Stomach (tissue), 9 donors: ENCODE measurements around the gene KCNN4. TPM values are rescaled to one million over a fixed set of nuclear protein-coding genes. Genes with fewer than 3 reads are reported as not detected.

Experiments
- DNase-seq, 2 donors: peaks; one replicate each; pipeline versions ENCODE4 v3.0.0 to v3.0.0-alpha.2; 2013 to 2019
- H3K27ac ChIP-seq, 5 donors: fragments of 200-600 bp in 4 of 5; sonication (generic) in 4 of 5; one replicate each; pipeline ENCODE4 v1.5.1; 2013 to 2019; ENCODE audit warnings: mild to moderate bottlenecking in 1 of 5, moderate library complexity in 1 of 5
- H3K27me3 ChIP-seq, 3 donors: fragments of 200-600 bp; sonication (generic); one replicate each; pipeline ENCODE4 v1.5.1; 2017 to 2019; ENCODE audit warnings: mixed run types in 1 of 3
- H3K36me3 ChIP-seq, 4 donors: fragments of 200-600 bp; sonication (generic); 1 replicate in 3 of 4; 2 replicates in 1 of 4; pipeline ENCODE4 v1.5.1; 2016 to 2019
- H3K4me1 ChIP-seq, 4 donors: fragments of 200-600 bp; sonication (generic); one replicate each; pipeline ENCODE4 v1.5.1; 2016 to 2019
- H3K4me3 ChIP-seq, 4 donors: fragments of 200-600 bp; sonication (generic) in 3 of 4; one replicate each; pipeline ENCODE4 v1.5.1; 2016 to 2019; ENCODE audit warnings: mild to moderate bottlenecking in 1 of 4
- H3K9me3 ChIP-seq, 4 donors: fragments of 200-600 bp; sonication (generic); one replicate each; pipeline ENCODE4 v1.5.1; 2016 to 2019
- EP300 ChIP-seq: sonication (generic); formaldehyde crosslinking; IDR thresholded peaks from one replicate; pipeline ENCODE4 v1.6.1; 2017; ENCODE audit warnings: antibody characterized with exemption
- POLR2A ChIP-seq, 4 donors: fragments of 450-650 bp; IDR thresholded peaks; one replicate each; pipeline ENCODE4 v1.6.1; 2016; ENCODE audit warnings: antibody characterized with exemption in 4 of 4, control low read depth in 2 of 4, mild to moderate bottlenecking in 1 of 4, moderate library complexity in 1 of 4
- POLR2AphosphoS5 ChIP-seq, 3 donors: sonication (generic); formaldehyde crosslinking; IDR thresholded peaks; one replicate each; pipeline ENCODE4 v1.6.1; 2016; ENCODE audit warnings: antibody characterized with exemption in 3 of 3
- WGBS, 5 donors: extraction: QIAGEN DNeasy Blood & Tissue Kit in 3 of 5; methylation state at CpG; one replicate each; pipeline versions ENCODE4 v1.1.5 to v1.1.7; 2013 to 2018; 5-methylcytosine and 5-hydroxymethylcytosine counted together
- intact Hi-C: fragments of 100-400 bp; cut with DNase I; formaldehyde crosslinking; loops from one replicate; pipeline ENCODE4 v1.15.1; 2023; ENCODE audit warnings: low total_unique reads
- polyA plus RNA-seq, 3 donors: library from polyadenylated mRNA; stranded (reverse); fragments of 200-250 nt; gene quantifications; one replicate each; pipeline ENCODE4 v1.2.3, GENCODE V29; 2013
- total RNA-seq, 5 donors: library from RNA; depleted of rRNA; stranded (reverse); fragments of >200 nt; gene quantifications; one replicate each; pipeline versions ENCODE4 v1.1.0 to v1.2.3, GENCODE V29; 2014 to 2016
- TF ChIP-seq, protein P1 (sequence below), 7 experiments: fragments of 450-650 bp in 4 of 7; fragments of 200-600 bp in 3 of 7; sonication (generic) in 3 of 7; IDR thresholded peaks; one replicate each; pipeline ENCODE4 v1.5.1; 2016 to 2019; ENCODE audit warnings: antibody characterized with exemption in 7 of 7, control low read depth in 2 of 7, mild to moderate bottlenecking in 1 of 7
- donor health status: healthy with polysubstance abuse.
- donor health status: Bipolar disorder and iron deficiency.
- donor health status: healthy.

Gene KCNN4
- total and polyA plus RNA-seq, 8 donors = 3.1 to 222 (median 17.4) TPM

- peaks cover 0 to 31% (median 24%) of the 10 kb centered on the region in 4 donors for H3K4me1 ChIP-seq
- 35 to 67% (median 45%) methylated on average over 16 of the region's 16 CpGs for WGBS, 5 donors
- peaks cover 56 to 100% (median 98%) of the 10 kb centered on the region in 4 donors for H3K36me3 ChIP-seq
- TF ChIP-seq POLR2AphosphoS5 (IDR thresholded peaks at IDR 0.05) = peak in 2 of 3 donors; percentile 71 to 81
- no peak for TF ChIP-seq POLR2A (IDR thresholded peaks at IDR 0.05)
- H3K27ac ChIP-seq = peak overlapping the region; percentile 62 to 86 (median 79)
- DNase-seq = peak; percentile 67 to 76
- H3K27me3 ChIP-seq = no peaks in the 10 kb centered on the region
- intact Hi-C loops = no loop called here
- no peaks in the 10 kb centered on the region for H3K9me3 ChIP-seq
- H3K4me3 ChIP-seq = no peak overlapping the region
Measured at GRCh38 chr19:43739439-43740235, 41.1 kb downstream of the KCNN4 start.

DNA sequence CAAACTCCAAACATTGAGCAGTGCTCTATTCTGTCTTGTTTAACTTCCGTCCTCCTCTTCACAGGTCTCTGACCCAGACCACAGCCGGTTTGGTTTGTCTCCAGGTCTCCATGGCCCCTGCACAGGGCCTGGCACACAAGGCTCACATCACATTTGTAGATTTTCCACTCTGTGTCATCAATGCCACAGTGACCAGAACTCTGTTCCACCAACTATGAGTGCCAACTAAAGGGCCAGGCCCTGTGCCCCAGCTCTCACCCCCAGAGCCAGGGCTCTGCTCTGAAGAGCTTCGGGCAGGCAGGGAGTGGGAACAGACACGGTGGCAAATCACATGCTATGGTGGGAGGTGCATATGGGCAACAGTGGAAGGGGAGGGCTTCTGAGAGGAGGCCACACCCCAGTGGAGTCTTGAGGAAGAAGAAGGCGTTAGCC, 42.0 kb downstream of the KCNN4 start:
- Histone ChIP-seq H3K4me3 (no peak overlapping the region), H3K4me1 (peaks cover 0 to 28% (median 20%) of the 10 kb centered on the region in 4 donors), H3K9me3 (no peaks in the 10 kb centered on the region), H3K27ac (peak overlapping the region; percentile 62 to 86 (median 79)), H3K27me3 (no peaks in the 10 kb centered on the region), H3K36me3 (peaks cover 57 to 100% (median 98%) of the 10 kb centered on the region in 4 donors)
- 31 to 47% (median 33%) methylated on average over 5 of the region's 5 CpGs for WGBS, 5 donors
- TF ChIP-seq EP300 (no peak), POLR2AphosphoS5 (IDR thresholded peaks at IDR 0.05) (peak in 2 of 3 donors; percentile 42 to 68)
- intact Hi-C loops = no loop called here
- peak; percentile 53 to 58 for DNase-seq

GRCh38 chr19:43735957-43736356, 44.8 kb downstream of the KCNN4 start:
- intact Hi-C loops = no loop called here

GRCh38 chr19:43735013-43735412, 45.8 kb downstream of the KCNN4 start:
- DNase-seq = no peak
- Histone ChIP-seq H3K27me3 (no peaks in the 10 kb centered on the region), H3K4me1 (peaks cover 0 to 15% (median 14%) of the 10 kb centered on the region in 4 donors), H3K27ac (no peak overlapping the region), H3K36me3 (peaks cover 62 to 100% (median 98%) of the 10 kb centered on the region in 4 donors), H3K9me3 (no peaks in the 10 kb centered on the region), H3K4me3 (no peak overlapping the region)
- intact Hi-C loops = no loop called here
- WGBS, 5 donors = 95 to 100% (median 97%) methylated on average over 6 of the region's 6 CpGs
- TF ChIP-seq EP300 (no peak), POLR2AphosphoS5 (IDR thresholded peaks at IDR 0.05) (no peak), POLR2A (IDR thresholded peaks at IDR 0.05) (no peak)
- TF ChIP-seq, protein P1, sequence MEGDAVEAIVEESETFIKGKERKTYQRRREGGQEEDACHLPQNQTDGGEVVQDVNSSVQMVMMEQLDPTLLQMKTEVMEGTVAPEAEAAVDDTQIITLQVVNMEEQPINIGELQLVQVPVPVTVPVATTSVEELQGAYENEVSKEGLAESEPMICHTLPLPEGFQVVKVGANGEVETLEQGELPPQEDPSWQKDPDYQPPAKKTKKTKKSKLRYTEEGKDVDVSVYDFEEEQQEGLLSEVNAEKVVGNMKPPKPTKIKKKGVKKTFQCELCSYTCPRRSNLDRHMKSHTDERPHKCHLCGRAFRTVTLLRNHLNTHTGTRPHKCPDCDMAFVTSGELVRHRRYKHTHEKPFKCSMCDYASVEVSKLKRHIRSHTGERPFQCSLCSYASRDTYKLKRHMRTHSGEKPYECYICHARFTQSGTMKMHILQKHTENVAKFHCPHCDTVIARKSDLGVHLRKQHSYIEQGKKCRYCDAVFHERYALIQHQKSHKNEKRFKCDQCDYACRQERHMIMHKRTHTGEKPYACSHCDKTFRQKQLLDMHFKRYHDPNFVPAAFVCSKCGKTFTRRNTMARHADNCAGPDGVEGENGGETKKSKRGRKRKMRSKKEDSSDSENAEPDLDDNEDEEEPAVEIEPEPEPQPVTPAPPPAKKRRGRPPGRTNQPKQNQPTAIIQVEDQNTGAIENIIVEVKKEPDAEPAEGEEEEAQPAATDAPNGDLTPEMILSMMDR (IDR thresholded peaks at IDR 0.05) = no peak

More at GRCh38 chr19:43735957-43736356, 44.8 kb downstream of the KCNN4 start:
- Histone ChIP-seq H3K4me1 (peaks cover 0 to 23% (median 16%) of the 10 kb centered on the region in 4 donors), H3K27me3 (no peaks in the 10 kb centered on the region), H3K36me3 (peaks cover 65 to 100% (median 98%) of the 10 kb centered on the region in 4 donors), H3K27ac (no peak overlapping the region), H3K4me3 (no peak overlapping the region), H3K9me3 (no peaks in the 10 kb centered on the region)
- TF ChIP-seq POLR2AphosphoS5 (IDR thresholded peaks at IDR 0.05) = no peak
- TF ChIP-seq EP300 = no peak
- no peak for DNase-seq

GRCh38 chr19:43731846-43732245, 48.9 kb downstream of the KCNN4 start:
- no peak for DNase-seq
- no peak overlapping the region for H3K27ac ChIP-seq
- intact Hi-C loops = no loop called here
- peaks cover 0 to 6% (median 0%) of the 10 kb centered on the region in 4 donors for H3K4me1 ChIP-seq
- peaks cover 63 to 94% (median 90%) of the 10 kb centered on the region in 4 donors for H3K36me3 ChIP-seq
- no peaks in the 10 kb centered on the region for H3K9me3 ChIP-seq
- no peaks in the 10 kb centered on the region for H3K27me3 ChIP-seq
- TF ChIP-seq EP300 (no peak), POLR2A (IDR thresholded peaks at IDR 0.05) (no peak), POLR2AphosphoS5 (IDR thresholded peaks at IDR 0.05) (no peak)
- TF ChIP-seq, protein P1 (IDR thresholded peaks at IDR 0.05) = no peak
- no peak overlapping the region for H3K4me3 ChIP-seq
- WGBS, 5 donors = 57 to 100% (median 88%) methylated on average over 1 of the region's 1 CpG
